GM21717 (cell line): Measurements from ENCODE around the gene ZNF423.

Experiments
- ATAC-seq: cut with Tn5 transposase; IDR thresholded peaks from one replicate; pipeline ENCODE4 v1.9.1; 2021; ENCODE audit warnings: mild to moderate bottlenecking, moderate library complexity; ENCODE audit not compliant: unreplicated experiment

ZNF423 gene

GRCh38 chr16:49488336-49488735, 367.6 kb downstream of the ZNF423 start:
- no peak for ATAC-seq

GRCh38 chr16:49487746-49488145, 368.2 kb downstream of the ZNF423 start:
- no peak for ATAC-seq

GRCh38 chr16:49486400-49486799, 369.5 kb downstream of the ZNF423 start:
- no peak for ATAC-seq

GRCh38 chr16:49485663-49486062, 370.2 kb downstream of the ZNF423 start:
- ATAC-seq = no peak

- no peak for ATAC-seq
Measured at GRCh38 chr16:49484936-49485335, 371.0 kb downstream of the ZNF423 start.

- ATAC-seq = no peak
Measured at GRCh38 chr16:49484451-49484849, 371.5 kb downstream of the ZNF423 start.

- ATAC-seq = no peak
Measured at GRCh38 chr16:49483651-49484450, 372.1 kb downstream of the ZNF423 start.

- no peak for ATAC-seq
Measured at GRCh38 chr16:49483251-49483650, 372.7 kb downstream of the ZNF423 start.

- ATAC-seq = no peak
Measured at GRCh38 chr16:49482690-49483089, 373.2 kb downstream of the ZNF423 start.

GRCh38 chr16:49478616-49479015, 377.3 kb downstream of the ZNF423 start:
- ATAC-seq = no peak

- ATAC-seq = no peak
Measured at GRCh38 chr16:49478107-49478506, 377.8 kb downstream of the ZNF423 start.

- ATAC-seq = no peak
Measured at GRCh38 chr16:49477250-49477895, 378.5 kb downstream of the ZNF423 start.

GRCh38 chr16:49474741-49475140, 381.2 kb downstream of the ZNF423 start:
- ATAC-seq = no peak

- no peak for ATAC-seq
Measured at GRCh38 chr16:49473773-49474172, 382.1 kb downstream of the ZNF423 start.

- no peak for ATAC-seq
Measured at GRCh38 chr16:49473131-49473530, 382.8 kb downstream of the ZNF423 start.

- no peak for ATAC-seq
Measured at GRCh38 chr16:49472598-49472997, 383.3 kb downstream of the ZNF423 start.

GRCh38 chr16:49471038-49471727, 384.7 kb downstream of the ZNF423 start:
- ATAC-seq = no peak

- no peak for ATAC-seq
Measured at GRCh38 chr16:49470513-49470991, 385.4 kb downstream of the ZNF423 start.

GRCh38 chr16:49469930-49470451, 385.9 kb downstream of the ZNF423 start:
- ATAC-seq = no peak

- ATAC-seq = no peak
Measured at GRCh38 chr16:49469311-49469670, 386.6 kb downstream of the ZNF423 start.

- ATAC-seq = no peak
Measured at GRCh38 chr16:49468611-49469310, 387.2 kb downstream of the ZNF423 start.
